ENCODE results near the gene CELF4.

The CELF4 gene

GRCh38 chr18:37275237-37275741 lies 290.3 kb downstream of the CELF4 start:
- TF ChIP-seq GABPA (IDR thresholded peaks at IDR 0.05; ENCODE audit: low read depth) (no peak), CTCF (IDR thresholded peaks at IDR 0.05; ENCODE audit: insufficient read depth, low read length) (no peak), REST (IDR thresholded peaks at IDR 0.05; ENCODE audit: insufficient replicate concordance, low read depth) (no peak), POLR2AphosphoS5 (IDR thresholded peaks at IDR 0.05; ENCODE audit: low read depth) (no peak), SPI1 (IDR thresholded peaks at IDR 0.05; ENCODE audit: borderline replicate concordance, low read depth) (no peak)
- no peak for DNase-seq (ENCODE audit: low read depth in 1 of 2, low spot score in 1 of 2)
- H3K27me3 ChIP-seq (ENCODE audit: insufficient read depth, poor library complexity, severe bottlenecking) = peaks cover 30% of the 10 kb centered on the region
- H3K4me3 ChIP-seq (replicated peaks; ENCODE audit: insufficient read depth, low read length) = no peak overlapping the region
- H3K27ac ChIP-seq (replicated peaks) = no peak overlapping the region

- no peak overlapping the region for H3K4me3 ChIP-seq (replicated peaks; ENCODE audit: insufficient read depth, low read length)
- TF ChIP-seq SPI1 (IDR thresholded peaks at IDR 0.05; ENCODE audit: borderline replicate concordance, low read depth) (no peak), REST (IDR thresholded peaks at IDR 0.05; ENCODE audit: insufficient replicate concordance, low read depth) (no peak), POLR2AphosphoS5 (IDR thresholded peaks at IDR 0.05; ENCODE audit: low read depth) (no peak), GABPA (IDR thresholded peaks at IDR 0.05; ENCODE audit: low read depth) (no peak), CTCF (IDR thresholded peaks at IDR 0.05; ENCODE audit: insufficient read depth, low read length) (no peak)
- no peak for DNase-seq (ENCODE audit: low read depth in 1 of 2, low spot score in 1 of 2)
- H3K27ac ChIP-seq (replicated peaks) = no peak overlapping the region
- H3K27me3 ChIP-seq (ENCODE audit: insufficient read depth, poor library complexity, severe bottlenecking) = peaks cover 30% of the 10 kb centered on the region
These were observed 291.0 kb downstream of the CELF4 start for GRCh38 chr18:37274309-37275236.

GRCh38 chr18:37272841-37273240 lies 292.8 kb downstream of the CELF4 start:
- no peak overlapping the region for H3K27ac ChIP-seq (replicated peaks)
- TF ChIP-seq GABPA (IDR thresholded peaks at IDR 0.05; ENCODE audit: low read depth) (no peak), POLR2AphosphoS5 (IDR thresholded peaks at IDR 0.05; ENCODE audit: low read depth) (no peak), REST (IDR thresholded peaks at IDR 0.05; ENCODE audit: insufficient replicate concordance, low read depth) (no peak), SPI1 (IDR thresholded peaks at IDR 0.05; ENCODE audit: borderline replicate concordance, low read depth) (no peak), CTCF (IDR thresholded peaks at IDR 0.05; ENCODE audit: insufficient read depth, low read length) (no peak)
- peaks cover 30% of the 10 kb centered on the region for H3K27me3 ChIP-seq (ENCODE audit: insufficient read depth, poor library complexity, severe bottlenecking)
- no peak for DNase-seq (ENCODE audit: low read depth in 1 of 2, low spot score in 1 of 2)
- H3K4me3 ChIP-seq (replicated peaks; ENCODE audit: insufficient read depth, low read length) = no peak overlapping the region
